Activated naive CD4-positive, alpha-beta T cell (primary cell): Measurements from ENCODE around the gene LRRC63.
"Not testable (repeated sequence)": the region's sequence is repeated elsewhere in the genome, so short reads cannot be mapped to it uniquely, and the experiment has no call there.

ENCODE experiments used
- DNase-seq, 4 experiments: peaks; one replicate each; lab custom pipeline; 2025; lab: John Stamatoyannopoulos, UW

The LRRC63 gene

DNA sequence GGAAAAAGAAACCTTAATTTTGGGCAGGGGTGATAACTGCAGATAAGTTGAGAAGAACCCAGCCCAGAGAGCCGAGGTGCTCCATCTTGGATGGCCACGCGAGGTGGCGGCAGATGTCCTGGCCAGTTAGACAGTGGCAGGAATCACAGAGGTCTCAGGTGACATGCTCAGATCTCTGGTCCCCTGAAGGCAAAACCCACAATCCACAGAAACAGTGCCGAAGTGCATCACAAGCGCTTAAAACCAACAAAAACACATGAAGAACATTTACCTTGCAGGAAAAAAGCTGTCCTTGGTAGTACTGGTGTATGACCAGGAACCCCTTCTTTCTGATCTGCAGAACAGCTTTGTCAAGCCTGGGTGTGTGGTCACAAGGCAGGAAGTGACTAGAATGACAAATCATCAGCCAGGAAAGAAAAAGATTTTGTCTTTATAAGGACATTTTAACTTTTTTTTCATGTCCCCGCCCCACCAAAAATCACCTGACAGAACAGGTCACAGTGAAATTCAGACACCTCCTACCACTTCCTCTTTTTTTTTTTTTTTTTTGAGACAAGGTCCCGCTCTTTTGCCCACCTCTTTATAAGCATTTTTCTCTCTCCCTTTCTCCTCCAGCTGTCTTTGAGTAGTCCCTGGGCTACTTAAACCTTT lies 29.8 kb upstream of the LRRC63 start, which contains the start of gene LCP1:
Gene LCP1 (minus strand): TSS at position 338 of the 651 bp plus-strand sequence. CDS start 22,515 bp downstream, outside the sequence.
- peak in 2 of 4 experiments; percentile 43 to 45 for DNase-seq

DNA sequence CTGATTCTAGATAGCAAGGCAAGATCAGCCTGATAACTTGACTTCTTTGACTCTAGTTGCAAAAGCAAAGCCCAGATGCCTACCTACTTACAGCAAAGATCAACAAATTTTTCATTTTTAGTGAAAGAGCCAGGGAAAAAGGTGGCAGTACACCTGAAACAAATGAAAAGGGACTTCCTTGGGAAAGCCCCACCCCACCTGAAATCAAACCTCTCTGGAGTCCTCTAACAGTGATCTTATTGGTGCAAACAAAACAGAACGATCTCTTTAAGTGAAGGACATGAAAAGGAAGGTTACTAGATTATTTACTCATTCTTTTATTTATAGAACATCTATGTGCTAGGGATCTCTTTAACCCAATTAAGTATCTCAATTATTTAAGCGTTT lies 29.2 kb upstream of the LRRC63 start:
- no peak for DNase-seq

DNA sequence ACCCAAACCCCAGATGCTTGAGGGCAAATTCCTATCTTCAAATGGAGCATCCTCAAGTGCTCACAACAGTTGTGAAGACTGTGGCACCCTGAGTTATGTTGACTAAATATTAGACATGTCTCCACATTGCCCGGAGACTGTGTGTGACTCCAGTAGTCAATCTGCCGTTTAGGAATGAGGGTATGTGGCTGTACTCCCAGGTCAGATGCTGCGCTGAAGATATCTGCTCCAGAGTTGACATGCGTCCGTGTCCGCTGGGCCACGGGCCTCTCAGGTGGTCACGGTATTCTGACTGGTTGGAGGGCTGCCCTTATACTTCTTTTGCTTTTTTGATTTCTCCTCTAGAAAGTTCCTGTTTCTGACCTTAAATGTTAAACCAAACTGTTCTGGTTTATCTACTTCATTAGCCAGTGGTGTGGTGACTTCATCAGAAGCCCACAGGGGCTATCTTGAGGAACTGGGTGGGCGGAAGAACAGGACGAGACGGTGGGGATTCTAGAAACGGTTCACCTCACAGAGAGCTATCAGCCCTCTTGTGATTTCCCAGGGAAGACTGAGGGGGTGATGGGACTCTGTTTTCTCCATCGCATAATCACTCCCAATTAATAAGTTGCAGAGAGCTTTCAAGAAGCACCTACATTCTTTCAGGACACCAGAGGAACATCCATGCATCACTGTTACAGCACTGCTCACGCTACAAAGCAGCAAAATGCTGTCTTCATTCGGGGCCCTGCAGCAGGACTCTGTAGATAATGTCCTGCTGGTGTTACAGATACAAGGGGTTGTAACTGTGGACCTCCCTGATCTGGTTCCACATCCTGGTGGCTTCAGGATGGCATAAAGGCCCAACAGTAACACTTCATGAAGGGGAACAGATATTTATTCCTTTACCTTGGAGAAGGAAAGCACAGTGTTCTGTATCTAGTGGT lies 28.4 kb upstream of the LRRC63 start:
- DNase-seq, result no peak

DNA sequence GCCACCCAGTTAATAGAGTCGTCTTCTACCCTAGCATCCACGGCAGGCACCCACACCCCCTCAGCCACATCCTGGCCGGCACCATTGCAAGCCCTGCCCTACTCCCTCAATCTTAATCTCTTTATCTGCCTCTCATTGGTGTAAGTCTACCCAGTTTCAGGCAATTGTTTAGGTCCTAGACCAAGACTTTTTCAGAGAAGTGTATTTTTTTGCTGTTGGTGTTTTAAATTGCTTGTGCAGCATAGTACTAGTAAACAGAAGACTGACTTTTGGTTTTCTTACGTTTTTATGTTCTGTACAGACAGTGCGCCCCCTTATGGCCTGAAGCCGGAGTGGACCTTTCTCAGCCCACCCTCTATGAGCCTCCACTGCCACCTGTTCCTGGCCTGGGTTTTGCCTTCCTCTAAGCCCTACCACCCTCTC lies 27.4 kb upstream of the LRRC63 start:
- peak; percentile 40 to 63 (median 42) for DNase-seq

DNA sequence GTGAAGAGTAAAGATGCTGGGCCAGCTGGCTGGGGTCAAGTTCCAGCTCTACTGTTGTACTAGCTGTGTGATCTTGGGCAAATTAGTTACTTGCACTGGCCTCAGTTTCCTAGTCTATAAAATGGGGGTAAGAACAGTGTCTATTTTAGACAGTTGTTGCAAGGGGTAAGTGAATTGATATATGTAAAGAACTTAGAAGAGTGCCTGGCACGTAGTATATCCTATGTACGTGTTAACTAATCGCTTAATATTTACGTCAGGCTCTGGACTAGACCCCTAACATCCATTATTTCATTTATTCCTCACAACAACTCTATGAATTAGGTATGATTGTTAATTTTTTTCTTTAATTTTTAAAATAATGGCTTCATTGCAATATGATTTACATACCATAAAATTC lies 26.1 kb upstream of the LRRC63 start:
- DNase-seq, result no peak

DNA sequence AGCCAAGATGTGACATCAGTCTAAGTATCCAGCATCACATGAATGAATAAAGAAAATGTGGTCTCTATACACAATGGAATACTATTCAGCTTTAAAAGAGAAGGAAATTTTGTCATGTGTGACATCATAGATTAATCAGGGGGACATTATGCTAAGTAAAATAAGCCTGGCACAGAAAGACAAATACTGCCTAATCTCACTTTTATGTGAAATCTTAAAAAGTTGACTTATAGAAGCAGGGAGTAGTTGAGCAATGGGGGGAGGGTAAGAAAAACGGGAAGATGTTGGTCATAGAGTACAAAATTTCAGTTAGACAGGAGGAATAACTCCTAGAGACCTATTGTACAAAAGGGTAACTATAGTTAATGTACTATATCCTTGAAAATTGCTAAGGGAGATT lies 19.3 kb upstream of the LRRC63 start:
- no peak for DNase-seq

DNA sequence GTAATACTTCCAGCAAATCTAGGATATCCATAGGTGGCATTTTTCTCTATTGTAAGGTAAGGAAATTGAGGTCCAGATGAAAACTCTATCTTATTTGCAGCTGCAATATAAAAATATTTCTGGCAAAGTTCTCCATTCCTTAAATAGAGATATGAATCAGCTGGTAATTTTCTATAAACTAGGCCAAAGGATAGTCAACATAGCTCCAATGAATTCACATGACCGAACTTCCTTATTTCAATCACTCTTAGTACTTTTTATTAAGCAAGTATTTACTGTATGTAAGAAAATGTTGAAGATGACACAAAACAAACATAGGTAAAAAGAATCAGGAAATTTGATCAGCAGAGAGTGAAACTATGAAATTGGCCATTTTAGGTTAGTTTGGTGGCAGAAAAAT lies 16.7 kb upstream of the LRRC63 start:
- DNase-seq, result no peak

DNA sequence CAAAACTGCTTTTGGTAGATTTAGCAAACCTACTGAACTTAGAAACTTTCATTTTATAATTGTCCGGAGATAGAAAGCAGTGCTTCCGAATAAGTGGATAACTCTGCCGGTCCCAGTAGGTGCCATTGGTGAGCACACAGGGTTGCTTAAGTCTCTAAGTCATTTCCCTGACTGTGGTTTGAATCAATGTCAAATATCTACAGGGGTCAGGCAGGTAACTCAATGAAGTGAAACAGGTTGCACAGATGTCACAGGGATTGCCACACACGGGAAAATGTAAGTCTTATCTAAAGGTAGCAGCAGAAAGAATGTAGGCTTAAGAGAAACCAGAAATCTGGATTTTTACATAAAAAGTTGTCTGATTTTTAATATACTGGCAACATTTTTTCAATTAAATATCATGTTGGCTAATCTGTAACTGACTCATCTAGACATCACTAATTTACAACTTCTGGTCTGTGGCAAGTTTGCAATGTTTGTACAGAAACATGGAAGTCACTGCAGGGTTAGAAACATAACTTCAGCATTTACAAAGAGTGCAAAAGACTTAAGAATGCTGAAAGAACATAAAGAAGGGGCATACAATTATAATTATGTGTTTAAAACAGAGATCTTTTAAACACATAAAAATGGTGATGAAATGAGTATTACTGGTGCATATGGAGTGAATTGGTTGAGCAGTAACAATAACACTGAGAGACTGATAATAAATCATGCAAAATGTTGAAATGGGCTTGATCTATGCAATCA lies 14.3 kb upstream of the LRRC63 start:
- no peak for DNase-seq

DNA sequence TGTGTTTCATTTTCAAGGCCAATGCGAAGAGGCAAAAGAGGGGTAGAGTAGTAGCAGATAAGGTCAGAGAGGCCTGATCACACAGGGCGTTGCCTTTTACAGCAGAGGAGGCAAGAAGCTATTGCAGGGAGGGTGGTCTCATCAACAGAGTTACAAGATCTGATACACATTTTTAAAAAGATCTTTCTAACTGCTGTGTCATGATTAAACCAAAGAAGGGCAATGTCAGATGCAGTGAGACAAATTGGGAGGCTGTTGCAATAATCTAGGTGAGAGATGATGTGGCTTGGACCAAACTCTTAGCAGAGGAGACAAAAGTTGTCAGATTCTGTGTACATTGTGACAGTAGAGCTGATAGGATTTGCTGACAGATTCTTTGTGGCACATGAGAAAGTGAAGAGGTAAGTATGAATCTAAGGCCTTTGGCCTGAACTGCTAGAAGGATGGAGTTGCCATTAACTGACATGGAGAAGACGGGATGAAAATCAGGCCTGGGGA lies 13.0 kb upstream of the LRRC63 start:
- no peak for DNase-seq

DNA sequence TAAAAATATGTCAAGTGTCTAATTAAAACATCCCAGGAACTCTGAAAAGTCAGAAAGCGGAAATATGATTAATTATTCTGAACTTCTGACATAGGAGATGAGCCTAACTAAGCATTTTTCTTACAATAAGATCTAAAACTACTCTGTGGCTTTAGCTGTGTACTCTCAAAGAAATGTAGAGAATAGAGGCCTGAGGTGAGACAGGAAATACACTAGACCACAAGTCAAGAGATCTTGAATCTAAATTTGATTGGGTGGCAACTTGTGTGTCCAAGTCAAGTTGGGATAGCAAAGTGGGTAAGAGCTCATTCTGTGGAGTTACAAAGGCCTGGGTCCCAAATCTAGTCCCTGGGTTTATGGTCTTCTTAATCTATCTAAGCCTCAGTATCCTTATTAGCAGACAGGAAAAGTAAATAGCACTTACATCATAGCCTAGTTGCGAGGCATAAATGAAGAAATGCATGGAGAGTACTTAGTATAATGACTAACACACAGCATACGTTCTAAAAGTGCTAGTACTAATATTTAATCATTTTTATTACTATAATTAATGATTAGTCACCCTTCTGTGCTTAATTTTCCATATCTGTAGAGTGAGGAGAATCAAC lies 9.4 kb upstream of the LRRC63 start:
- no peak for DNase-seq

DNA sequence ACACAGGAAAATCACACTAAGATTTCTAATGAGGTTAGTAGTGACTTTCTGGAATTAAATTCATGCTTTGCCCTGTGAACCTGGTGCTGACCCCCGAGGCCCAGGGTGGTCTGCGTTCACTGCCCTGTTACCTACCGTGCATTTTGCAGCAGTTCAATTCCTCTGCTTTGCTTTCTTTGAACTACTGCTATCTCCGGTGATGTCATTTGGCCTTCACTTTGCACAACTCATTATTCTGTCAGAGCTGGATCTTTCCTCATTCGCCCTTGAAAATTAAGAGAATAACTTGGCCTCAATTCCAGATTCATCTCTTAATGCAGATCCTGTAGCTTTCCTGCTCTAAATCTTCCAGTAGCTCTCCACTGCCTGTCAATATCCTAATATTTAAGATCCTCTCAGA lies 8.8 kb upstream of the LRRC63 start:
- no peak for DNase-seq

DNA sequence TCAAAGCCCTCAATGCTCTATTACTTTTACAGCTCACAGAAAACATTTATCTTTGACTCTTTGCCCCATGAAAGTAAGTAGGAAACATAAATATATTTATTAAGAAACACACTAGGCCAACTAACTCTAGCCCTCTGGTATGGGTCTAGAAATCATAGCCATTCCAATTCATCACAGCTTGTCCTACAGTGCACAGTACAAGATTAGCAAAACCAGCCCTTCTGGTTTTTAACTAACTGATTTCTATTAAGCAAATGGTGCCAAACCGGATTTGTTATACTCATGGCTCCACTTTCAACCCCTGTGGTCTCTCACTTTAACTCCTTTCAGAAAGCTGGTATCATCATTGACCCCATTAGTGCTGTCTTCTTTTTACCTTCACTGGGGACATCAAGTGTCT lies 5.6 kb upstream of the LRRC63 start:
- DNase-seq, result no peak

DNA sequence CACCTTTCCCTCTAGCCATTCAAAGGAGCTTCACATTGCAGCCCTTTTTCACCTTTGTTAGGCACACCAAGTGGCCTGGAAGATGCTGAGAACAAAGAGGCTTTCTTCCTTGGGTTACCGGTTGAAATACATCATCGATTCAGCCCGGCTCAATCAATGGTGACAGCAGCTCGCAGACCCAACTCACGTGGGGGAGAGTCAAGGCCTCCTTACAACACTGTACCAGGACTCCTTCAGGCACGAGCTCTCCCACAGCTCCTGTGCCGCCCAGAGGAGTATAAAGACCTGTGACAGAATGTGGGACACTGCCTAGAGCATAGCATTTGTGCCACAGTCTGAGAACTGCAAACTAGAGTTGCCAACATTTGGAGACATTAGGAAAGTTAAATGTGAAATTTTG lies 3.9 kb upstream of the LRRC63 start:
- no peak for DNase-seq

DNA sequence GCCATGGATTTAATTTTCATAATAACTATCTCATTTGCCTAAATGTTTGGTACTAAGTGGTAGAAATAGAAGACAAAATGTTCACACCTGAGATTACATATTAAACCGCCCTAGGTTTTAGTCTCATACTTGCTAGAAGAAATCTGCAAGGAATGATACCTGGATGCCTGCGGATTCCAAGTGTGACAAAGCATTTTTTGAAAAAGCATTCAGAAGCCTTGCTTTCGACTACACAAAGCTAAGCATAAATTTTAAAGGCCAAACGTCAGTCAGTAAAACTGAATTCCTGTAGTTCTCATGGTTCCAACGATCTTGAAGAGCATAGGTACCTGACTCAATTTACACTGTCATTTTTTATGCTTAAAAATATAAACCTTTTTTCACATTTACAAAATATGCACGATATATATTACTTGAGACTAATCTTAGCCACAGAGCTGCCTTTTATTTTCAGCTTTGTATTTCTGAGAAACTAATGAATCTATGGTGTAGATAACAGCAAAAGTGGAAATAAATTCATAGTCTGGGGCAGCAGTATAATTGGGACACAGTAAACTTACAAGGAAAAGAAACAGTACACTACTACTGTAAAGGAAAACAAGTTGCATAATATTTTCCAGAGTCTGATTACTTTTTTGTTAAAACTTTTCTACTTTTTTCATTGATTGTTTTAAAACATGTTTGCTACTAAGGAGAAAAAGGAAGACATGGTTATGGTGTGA lies 1.2 kb upstream of the LRRC63 start:
- DNase-seq, result no peak

DNA sequence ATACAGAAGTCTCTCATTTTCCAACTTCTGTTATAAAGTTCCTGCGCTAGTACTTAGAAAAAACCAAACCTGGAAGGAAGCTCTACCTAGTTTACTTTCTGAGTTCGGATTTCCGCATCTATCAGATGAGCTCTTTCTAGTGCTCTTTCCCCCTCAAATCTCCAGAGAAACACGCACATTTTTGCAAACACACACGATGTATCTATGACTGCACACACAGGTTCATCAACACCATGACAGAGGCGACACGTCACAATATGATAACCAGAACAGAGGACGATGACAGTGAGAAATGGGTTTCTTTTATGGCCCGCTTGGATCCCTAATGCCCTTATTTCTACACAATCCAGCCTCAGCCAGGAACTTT lies 629 bp upstream of the LRRC63 start:
- no peak for DNase-seq

DNA sequence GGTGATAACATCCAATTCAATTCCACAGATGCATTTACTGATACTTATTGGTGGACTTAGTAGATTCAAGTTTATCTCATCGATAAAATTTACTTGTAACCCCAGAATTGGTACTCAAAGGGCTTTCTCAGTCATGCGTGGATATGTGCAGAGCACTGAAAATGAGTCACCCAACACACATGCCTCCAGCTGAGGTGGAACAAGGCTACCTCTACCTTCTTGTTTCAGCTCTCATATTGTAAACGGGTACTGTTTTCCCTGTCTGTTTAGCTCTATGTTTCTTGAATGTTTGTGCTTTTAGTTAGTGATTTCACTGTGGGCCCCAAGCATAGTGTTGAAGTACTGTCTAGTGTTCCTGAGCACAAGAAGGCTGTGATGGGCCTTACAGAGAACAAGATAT lies 1.5 kb downstream of the LRRC63 start:
- DNase-seq, result no peak

DNA sequence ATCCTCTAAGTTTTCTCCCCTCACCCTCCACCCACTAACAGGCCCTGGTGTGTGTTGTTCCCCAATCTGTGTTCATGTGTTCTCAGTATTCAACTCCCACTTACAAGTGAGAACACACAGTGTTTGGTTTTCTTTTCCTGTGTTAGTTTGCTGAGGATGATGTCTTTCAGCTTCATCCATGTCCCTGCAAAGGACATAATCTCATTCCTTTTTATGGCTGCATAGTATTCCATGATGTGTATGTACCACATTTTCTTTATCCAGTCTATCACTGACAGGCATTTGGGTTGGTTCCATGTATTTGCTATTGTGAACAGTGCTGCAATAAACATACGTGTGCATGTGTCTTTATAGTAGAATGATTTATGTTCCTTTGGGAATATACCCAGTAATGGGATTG lies 3.0 kb downstream of the LRRC63 start:
- DNase-seq, result not testable (repeated sequence)

DNA sequence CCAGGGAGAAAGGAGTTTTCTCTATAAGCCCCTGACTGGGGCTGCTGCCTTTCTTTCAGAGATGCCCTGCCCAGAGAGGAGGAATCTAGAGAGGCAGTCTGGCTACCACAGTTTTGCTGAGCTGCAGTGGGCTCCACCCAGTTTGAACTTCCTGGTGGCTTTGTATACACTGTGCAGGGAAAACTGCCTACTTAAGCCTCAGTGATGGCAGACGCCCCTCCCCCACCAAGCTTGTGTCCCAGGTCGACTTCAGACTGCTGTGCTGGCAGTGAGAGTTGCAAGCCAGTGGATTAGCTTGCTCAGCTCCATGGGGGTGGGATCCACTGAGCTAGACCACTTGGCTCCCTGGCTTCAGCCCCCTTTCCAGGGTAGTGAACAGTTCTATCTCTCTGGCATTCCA lies 8.5 kb downstream of the LRRC63 start:
- DNase-seq, result not testable (repeated sequence)

DNA sequence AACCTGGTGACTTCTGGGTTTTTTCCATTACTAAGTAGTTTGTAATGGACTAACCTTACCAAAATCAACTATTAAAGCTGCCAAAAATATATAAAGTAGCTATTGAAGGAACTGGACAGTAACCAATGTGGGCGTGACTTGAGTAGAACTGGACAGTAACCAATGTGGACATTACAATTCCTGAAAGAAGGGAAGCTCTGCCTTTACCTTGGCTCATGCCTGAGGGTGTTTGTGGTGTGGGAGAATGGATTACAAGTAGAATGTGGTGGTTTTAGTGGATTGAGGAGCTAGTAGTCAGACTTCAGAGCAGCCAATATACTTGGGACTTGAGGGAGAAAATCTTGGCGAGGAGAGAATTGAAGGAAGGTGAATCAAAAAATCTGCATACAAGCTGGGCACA lies 17.5 kb downstream of the LRRC63 start:
- DNase-seq, result no peak

DNA sequence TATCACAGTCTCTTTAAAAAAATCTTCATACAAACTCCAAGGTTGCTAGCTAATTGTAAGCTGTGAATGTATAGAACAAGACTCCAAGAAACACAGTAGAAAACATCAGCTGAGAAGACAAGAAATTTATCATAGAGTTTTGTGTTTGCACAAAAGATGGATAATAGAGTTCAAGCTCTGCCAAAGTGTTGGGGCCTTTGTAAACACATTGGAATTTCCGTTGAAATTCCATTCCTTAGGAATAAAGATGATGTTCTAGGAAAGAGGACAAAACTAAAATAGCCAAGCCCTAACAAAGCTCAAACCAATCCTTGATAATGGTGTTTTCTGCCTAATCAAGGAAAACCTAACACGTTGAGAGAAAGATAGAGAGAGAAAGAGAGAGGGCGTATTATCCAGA lies 20.6 kb downstream of the LRRC63 start:
- no peak for DNase-seq

DNA sequence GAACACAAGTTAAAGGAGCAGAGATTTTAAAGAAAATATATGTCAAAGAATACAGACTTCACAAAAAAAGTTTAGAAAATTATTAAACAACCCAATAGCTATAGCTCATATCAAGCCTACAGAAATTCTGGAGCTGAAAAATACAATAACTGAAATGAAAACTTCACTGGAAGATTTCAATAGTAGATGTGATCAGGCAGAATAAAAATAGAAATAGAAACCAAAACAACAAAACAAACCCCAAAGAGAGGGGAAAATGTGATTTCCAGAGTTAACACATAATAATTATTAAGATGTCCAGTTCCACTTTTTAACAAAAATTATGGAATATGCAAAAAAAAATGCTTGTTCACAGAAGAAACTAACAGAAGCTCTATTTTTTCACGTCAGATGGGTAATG lies 23.6 kb downstream of the LRRC63 start:
- no peak for DNase-seq
